Measurements from ENCODE around the gene PTGS2. TPM values are rescaled to one million over a fixed set of nuclear protein-coding genes. Genes with fewer than 3 reads are reported as not detected.
A peak's percentile ranks its signal among the peaks of the same experiment; 100 is the strongest.

Gene PTGS2
- total and polyA plus RNA-seq, 8 donors, result 2.9 to 105 (median 4.7) TPM

DNA sequence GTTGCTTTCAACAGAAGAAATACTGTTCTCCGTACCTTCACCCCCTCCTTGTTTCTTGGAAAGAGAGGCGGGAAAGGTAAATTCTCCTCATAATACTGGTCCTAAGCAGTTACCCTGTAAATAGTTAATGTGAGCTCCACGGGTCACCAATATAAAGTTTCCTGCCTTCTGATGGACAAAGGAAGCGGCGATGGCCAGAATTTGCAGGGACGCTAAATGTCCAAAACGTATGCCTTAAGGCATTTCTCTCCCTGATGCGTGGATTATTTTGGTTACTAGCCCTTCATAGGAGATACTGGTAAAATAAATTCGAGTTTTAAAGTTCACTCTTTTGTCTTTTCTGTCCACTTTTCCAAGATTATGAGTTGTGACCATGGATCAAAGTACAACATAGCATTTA is 898 bp upstream of the PTGS2 start:
- TF ChIP-seq, protein P1, sequence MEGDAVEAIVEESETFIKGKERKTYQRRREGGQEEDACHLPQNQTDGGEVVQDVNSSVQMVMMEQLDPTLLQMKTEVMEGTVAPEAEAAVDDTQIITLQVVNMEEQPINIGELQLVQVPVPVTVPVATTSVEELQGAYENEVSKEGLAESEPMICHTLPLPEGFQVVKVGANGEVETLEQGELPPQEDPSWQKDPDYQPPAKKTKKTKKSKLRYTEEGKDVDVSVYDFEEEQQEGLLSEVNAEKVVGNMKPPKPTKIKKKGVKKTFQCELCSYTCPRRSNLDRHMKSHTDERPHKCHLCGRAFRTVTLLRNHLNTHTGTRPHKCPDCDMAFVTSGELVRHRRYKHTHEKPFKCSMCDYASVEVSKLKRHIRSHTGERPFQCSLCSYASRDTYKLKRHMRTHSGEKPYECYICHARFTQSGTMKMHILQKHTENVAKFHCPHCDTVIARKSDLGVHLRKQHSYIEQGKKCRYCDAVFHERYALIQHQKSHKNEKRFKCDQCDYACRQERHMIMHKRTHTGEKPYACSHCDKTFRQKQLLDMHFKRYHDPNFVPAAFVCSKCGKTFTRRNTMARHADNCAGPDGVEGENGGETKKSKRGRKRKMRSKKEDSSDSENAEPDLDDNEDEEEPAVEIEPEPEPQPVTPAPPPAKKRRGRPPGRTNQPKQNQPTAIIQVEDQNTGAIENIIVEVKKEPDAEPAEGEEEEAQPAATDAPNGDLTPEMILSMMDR (IDR thresholded peaks at IDR 0.05), result no peak
- Histone ChIP-seq H3K9me3 (no peaks in the 10 kb centered on the region), H3K4me3 (peak overlapping the region; percentile 51 to 65), H3K27me3 (peaks cover 0 to 12% of the 10 kb centered on the region in 2 donors), H3K27ac (peak overlapping the region; percentile 84 to 87), H3K36me3 (peaks cover 0 to 22% of the 10 kb centered on the region in 2 donors), H3K4me1 (peaks cover 0 to 14% of the 10 kb centered on the region in 2 donors)
- intact Hi-C loops (cut with DNase I), result no loop called here
- peak in 1 of 4 donors; percentile 16 for DNase-seq
- peak; percentile 4 for ATAC-seq

DNA sequence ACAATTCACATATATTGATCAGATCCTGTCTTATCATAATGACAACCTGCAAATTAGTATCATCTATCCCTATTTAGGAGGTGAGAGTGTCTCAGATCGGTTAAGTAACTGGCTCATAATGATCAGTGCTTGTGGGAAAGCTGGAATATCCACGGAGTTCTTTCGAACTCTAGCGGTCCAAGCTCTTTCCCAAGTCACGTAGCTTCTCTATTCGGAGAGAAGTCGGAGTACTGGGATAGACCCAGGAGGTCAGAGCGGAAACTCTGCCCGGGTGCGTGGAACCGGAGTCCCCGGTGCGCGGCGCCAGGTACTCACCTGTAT is 339 bp downstream of the PTGS2 start:
- intact Hi-C loops (cut with DNase I), result no loop called here
- H3K9me3 ChIP-seq, result no peaks in the 10 kb centered on the region
- DNase-seq, result no peak
- peaks cover 0 to 34% of the 10 kb centered on the region in 2 donors for H3K36me3 ChIP-seq
- peaks cover 0 to 12% of the 10 kb centered on the region in 2 donors for H3K27me3 ChIP-seq
- no peak for ATAC-seq
- TF ChIP-seq, protein P1 (IDR thresholded peaks at IDR 0.05), result no peak
- H3K27ac ChIP-seq, result peak overlapping the region; percentile 84 to 87
- peaks cover 0 to 14% of the 10 kb centered on the region in 2 donors for H3K4me1 ChIP-seq
- H3K4me3 ChIP-seq, result peak overlapping the region; percentile 51 to 65

DNA sequence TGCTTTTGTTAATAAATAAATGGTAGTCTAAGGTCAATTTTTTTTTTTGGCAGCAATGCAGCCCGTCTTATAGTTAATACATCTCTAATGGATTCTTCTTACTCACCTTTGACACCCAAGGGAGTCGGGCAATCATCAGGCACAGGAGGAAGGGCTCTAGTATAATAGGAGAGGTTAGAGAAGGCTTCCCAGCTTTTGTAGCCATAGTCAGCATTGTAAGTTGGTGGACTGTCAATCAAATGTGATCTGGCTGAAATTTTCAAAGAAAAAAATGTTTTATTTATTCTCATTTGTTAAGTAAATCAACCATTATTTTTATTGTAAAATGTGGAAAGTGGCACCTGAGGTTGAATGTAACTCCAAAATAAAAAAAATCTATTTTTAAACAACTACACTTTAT is 2.1 kb downstream of the PTGS2 start:
- no peaks in the 10 kb centered on the region for H3K9me3 ChIP-seq
- H3K4me1 ChIP-seq, result peaks cover 0 to 14% of the 10 kb centered on the region in 2 donors
- H3K36me3 ChIP-seq, result peaks cover 0 to 51% of the 10 kb centered on the region in 2 donors
- no peak for ATAC-seq
- peak overlapping the region in 1 of 2 donors; percentile 51 for H3K4me3 ChIP-seq
- intact Hi-C loops (cut with DNase I), result no loop called here
- TF ChIP-seq, protein P1 (IDR thresholded peaks at IDR 0.05), result no peak
- no peak overlapping the region for H3K27ac ChIP-seq
- no peak for DNase-seq
- H3K27me3 ChIP-seq, result peaks cover 0 to 12% of the 10 kb centered on the region in 2 donors

DNA sequence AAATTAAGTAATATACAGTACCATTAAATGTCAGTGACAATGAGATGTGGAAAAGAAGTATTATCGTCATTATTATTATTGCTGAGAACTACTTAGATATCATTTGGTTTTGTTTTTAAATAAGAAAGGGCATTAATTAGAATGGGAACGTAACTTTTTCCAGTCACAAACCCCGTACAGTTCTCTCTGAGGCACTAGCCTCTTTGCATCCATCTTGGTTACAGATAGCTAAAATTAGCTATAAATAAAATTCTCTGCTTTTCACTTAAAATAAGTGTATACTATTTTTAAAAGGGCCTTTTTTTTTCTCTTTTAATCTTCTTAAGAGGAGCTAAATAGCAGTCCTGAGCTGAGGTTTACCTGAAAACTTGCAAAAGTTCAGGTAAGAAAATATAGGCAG is 7.6 kb downstream of the PTGS2 start:
- TF ChIP-seq, protein P1 (IDR thresholded peaks at IDR 0.05), result no peak
- Histone ChIP-seq H3K36me3 (peaks cover 0 to 53% of the 10 kb centered on the region in 2 donors), H3K4me3 (no peak overlapping the region), H3K27ac (no peak overlapping the region), H3K9me3 (no peaks in the 10 kb centered on the region), H3K4me1 (no peaks in the 10 kb centered on the region), H3K27me3 (no peaks in the 10 kb centered on the region)
- no peak for ATAC-seq
- intact Hi-C loops (cut with DNase I), result no loop called here
- no peak for DNase-seq

DNA sequence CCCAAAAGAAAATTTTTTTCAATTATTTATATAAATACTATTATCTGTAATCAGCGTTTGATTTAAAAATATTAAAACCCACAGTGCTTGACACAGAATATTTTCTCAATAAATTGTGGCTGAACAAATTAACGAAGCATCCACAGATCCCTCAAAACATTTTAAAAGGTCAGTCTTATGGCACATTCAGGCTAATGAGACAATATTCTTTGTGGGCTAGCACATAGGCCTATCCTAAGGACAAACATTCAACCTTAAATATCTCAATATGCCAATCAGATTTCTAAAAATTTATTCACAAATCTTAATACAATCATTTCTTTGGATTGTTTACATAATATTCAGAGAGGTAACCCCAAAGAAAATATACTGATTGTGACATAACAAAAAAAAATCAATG is 8.1 kb downstream of the PTGS2 start:
- Histone ChIP-seq H3K4me3 (no peak overlapping the region), H3K9me3 (no peaks in the 10 kb centered on the region), H3K36me3 (peaks cover 0 to 50% of the 10 kb centered on the region in 2 donors), H3K4me1 (no peaks in the 10 kb centered on the region), H3K27me3 (no peaks in the 10 kb centered on the region), H3K27ac (no peak overlapping the region)
- ATAC-seq, result no peak
- TF ChIP-seq, protein P1 (IDR thresholded peaks at IDR 0.05), result no peak
- DNase-seq, result no peak
- intact Hi-C loops (cut with DNase I), result no loop called here

Measured in left lung (tissue), 10 donors.